ENCODE measurements around the gene IMPDH2.
"Not testable (repeated sequence)": the region's sequence is repeated elsewhere in the genome, so short reads cannot be mapped to it uniquely, and the experiment has no call there.

Gene IMPDH2

GRCh38 chr3:49021813-49022687 is 7.1 kb downstream of the IMPDH2 start, which contains the start of gene NDUFAF3:
Gene NDUFAF3, plus strand, starts transcription at chr3:49022121. Its CDS starts 24 bp downstream, at chr3:49022145.
- peak; percentile 93 for DNase-seq (ENCODE audit: low spot score)
- FAIRE-seq: peak; percentile 40

DNA sequence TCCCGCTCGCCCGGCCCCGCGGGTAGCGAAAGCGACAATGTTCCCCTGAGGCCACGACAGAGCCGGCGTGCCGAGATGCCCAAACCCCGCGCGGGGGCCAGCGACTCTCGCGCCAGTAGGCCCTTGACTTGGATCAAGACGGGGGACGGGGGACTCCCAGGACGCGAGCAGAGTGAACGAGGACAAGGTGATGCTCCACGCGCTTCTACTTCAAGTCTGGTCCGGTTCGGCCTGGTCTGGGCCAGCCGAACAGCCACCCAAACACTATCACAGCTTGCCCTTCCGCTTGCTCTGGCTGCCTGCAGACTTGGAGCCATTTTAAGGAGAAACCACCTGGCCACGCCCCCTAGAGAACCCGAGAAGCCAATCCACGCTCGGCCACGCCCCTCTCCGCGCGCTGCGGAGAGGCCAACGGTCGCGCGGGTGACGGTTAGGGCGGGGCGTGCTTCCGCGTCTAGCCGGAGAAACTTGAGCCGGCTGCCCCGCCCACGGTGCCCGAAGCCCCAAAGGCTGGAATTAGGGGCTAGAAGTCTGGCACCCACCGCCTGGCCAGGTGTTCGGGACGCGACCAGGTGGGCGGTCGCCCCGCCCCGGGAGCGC is 7.9 kb downstream of the IMPDH2 start:
- FAIRE-seq: peak; percentile 85
- DNase-seq (ENCODE audit: low spot score): peak; percentile 97

- peak; percentile 30 for DNase-seq (ENCODE audit: low spot score)
- no peak for FAIRE-seq
Measured at GRCh38 chr3:49020330-49021212, 8.6 kb downstream of the IMPDH2 start.

- FAIRE-seq: no peak
- no peak for DNase-seq (ENCODE audit: low spot score)
Measured at GRCh38 chr3:49019941-49020329, 9.3 kb downstream of the IMPDH2 start.

GRCh38 chr3:49018707-49019006 is 10.5 kb downstream of the IMPDH2 start:
- DNase-seq (ENCODE audit: low spot score) (no peak), FAIRE-seq (no peak)

- DNase-seq (ENCODE audit: low spot score) (peak; percentile 70), FAIRE-seq (peak; percentile 62)
Measured at GRCh38 chr3:49017971-49018706, 11.1 kb downstream of the IMPDH2 start, which contains the start of gene DALRD3. Gene DALRD3, minus strand, starts transcription at chr3:49018580. Its CDS starts 16 bp downstream, at chr3:49018564.

GRCh38 chr3:49017229-49017970 is 11.8 kb downstream of the IMPDH2 start:
- FAIRE-seq (no peak), DNase-seq (ENCODE audit: low spot score) (no peak)

DNA sequence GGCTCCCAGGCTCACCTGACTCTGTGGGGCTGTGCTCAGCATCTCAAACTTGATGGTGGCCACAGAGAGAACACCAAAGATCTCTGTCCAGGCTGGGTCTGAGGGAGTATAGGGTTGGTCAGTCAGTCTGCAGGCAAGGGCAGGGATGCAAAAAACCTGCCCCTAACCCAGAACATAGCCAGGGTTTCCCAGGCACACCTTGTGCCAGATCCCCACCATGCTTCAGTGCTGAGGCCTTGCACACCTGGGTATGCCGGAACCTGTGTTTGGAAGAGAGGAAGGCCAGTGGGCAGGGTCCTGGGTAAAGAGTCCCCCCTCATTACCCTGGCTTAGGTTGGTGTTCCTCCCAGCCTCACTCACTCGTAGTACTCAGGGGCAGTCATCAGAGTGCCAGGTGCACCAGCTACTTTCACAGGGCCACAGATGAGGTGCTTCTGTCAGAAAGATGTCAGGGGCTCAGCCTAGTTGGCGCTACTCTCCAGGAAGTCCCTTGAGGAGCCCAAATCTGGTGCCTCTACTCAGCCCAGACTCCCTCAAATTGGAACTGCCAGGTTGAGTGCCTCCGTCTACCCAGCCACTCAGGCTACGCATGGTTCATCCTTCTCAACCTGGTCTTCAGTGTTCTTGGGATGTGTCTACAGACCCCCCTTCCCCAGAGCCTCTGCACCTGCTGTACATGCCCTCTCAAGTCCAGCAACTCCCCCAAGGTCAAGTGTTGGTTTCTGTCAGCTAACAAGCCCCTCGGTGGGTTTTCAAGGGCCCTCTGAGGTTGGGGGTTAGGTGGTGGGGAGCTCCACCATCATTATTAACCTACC is 12.6 kb downstream of the IMPDH2 start:
- no peak for FAIRE-seq
- DNase-seq (ENCODE audit: low spot score): no peak

GRCh38 chr3:49015765-49016164 is 13.4 kb downstream of the IMPDH2 start:
- no peak for FAIRE-seq

DNA sequence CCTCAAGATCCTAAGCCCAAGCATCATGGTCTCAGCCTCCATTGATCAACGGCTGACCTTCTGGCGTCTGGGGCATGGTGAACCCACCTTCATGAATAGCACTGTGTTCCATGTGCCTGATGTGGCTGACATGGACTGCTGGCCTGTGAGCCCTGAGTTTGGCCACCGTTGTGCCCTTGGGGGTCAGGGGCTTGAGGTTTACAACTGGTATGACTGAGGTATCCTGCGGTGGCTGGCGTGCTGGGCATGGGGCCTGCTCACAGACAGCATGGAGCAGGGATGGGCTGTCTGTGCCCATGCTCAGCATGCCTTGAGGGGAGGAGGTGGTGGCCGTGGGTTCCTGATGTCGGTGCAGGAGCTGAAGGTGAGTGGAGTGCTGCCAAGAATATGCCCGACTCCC is 14.1 kb downstream of the IMPDH2 start:
- FAIRE-seq (peak; percentile 30), DNase-seq (ENCODE audit: low spot score) (no peak)

More at GRCh38 chr3:49015765-49016164, 13.4 kb downstream of the IMPDH2 start:
- DNase-seq (ENCODE audit: low spot score): no peak

- no peak for FAIRE-seq
Measured at GRCh38 chr3:49013738-49014660, 15.2 kb downstream of the IMPDH2 start.

GRCh38 chr3:49013113-49013737 is 16.0 kb downstream of the IMPDH2 start:
- FAIRE-seq: no peak

More at GRCh38 chr3:49013738-49014660, 15.2 kb downstream of the IMPDH2 start:
- DNase-seq (ENCODE audit: low spot score): peak; percentile 37

GRCh38 chr3:49012441-49013017 is 16.7 kb downstream of the IMPDH2 start:
- FAIRE-seq: no peak
- DNase-seq (ENCODE audit: low spot score): no peak

More at GRCh38 chr3:49013113-49013737, 16.0 kb downstream of the IMPDH2 start:
- no peak for DNase-seq (ENCODE audit: low spot score)

DNA sequence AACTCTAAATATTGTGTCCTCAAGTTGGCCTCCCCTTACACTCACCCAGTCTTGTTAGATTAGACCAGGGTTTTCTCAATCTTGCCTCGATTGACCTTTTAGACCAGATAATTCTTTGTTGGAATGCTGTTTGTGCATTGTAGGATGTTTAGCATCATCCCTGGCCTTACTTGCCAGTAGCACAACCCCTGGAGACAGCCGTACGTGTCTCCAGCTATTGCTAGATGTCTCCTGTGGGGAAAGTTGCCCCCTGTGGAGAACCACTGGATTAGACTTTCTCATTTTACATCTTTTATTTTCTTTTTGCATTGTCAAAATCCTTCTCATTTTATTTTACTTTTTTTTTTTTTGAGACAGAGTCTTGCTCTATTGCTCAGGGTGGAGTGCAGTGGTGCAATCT is 19.8 kb downstream of the IMPDH2 start:
- DNase-seq (ENCODE audit: low spot score) (no peak), FAIRE-seq (no peak)

DNA sequence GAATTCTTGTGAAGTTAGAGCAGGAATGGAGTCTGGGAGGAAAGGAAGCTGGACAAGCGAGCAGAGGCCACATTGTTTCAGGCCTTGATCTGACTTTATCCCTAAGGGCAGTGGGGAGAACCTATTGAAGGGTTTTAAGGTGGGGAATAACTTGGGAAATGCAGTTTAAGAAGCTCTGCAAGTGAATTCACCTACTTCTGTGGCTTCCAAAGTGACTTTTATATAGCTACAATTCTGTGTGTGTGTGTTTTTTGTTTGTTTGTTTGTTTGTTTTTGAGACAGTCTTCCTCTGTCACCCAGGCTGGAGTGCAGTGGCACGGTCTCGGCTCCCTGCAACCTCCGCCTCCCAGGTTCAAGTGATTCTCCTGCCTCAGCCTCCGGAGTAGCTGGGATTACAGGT is 20.6 kb downstream of the IMPDH2 start:
- not testable (repeated sequence) for DNase-seq (ENCODE audit: low spot score); FAIRE-seq

- peak; percentile 92 for DNase-seq (ENCODE audit: low spot score)
- FAIRE-seq: no peak
Measured at GRCh38 chr3:49007771-49008528, 21.2 kb downstream of the IMPDH2 start.

Measured in urothelium cell line (cell line).